ENCODE data around the gene AWAT1. TPM values are rescaled to one million over a fixed set of nuclear protein-coding genes. Genes with fewer than 3 reads are reported as not detected.

AWAT1 gene
- total RNA-seq, 1 experiment from 2014 or later = not detected

- no peak overlapping the region for H2BK120ac ChIP-seq (ENCODE audit: low read depth, low read length, poor library complexity, severe bottlenecking)
- no peak overlapping the region for H3K56ac ChIP-seq (ENCODE audit: insufficient read length, low read depth, low read length)
- no peaks in the 10 kb centered on the region for H3K23me2 ChIP-seq (ENCODE audit: insufficient read length, low read depth, low read length, poor library complexity, severe bottlenecking)
- Mint-ChIP-seq H3K27me3 (ENCODE audit: low read depth) (no peaks in the 10 kb centered on the region), H3K9me3 (peaks cover 72 to 80% of the 10 kb centered on the region in 2 experiments), H3K4me3 (no peak overlapping the region), H3K4me1 (peaks cover 10 to 13% of the 10 kb centered on the region in 2 experiments), H3K27ac (no peak overlapping the region), H3K36me3 (ENCODE audit: insufficient read depth in 1 of 3, low read depth in 3 of 3) (peaks cover 0 to 5% (median 4%) of the 10 kb centered on the region in 3 experiments; a peak in 3 of 7 replicates)
- no CpG with 5 or more reads among the region's 2 CpGs for WGBS (ENCODE audit: extremely low coverage, insufficient read length, low lambda C conversion rate)
- H3K27ac ChIP-seq (ENCODE audit: insufficient read length, low read depth, low read length) = no peak overlapping the region
- no peak overlapping the region for H3K9ac ChIP-seq (ENCODE audit: extremely low read depth, insufficient read length, low read length)
- no peak overlapping the region for H3K14ac ChIP-seq (ENCODE audit: insufficient read depth, low read length)
- H2BK12ac ChIP-seq (ENCODE audit: insufficient read length, low read depth, low read length) = no peak overlapping the region
- no peaks in the 10 kb centered on the region for H3K27me3 ChIP-seq (ENCODE audit: insufficient read depth, low read length)
- H2BK20ac ChIP-seq (ENCODE audit: low read depth, low read length, poor library complexity, severe bottlenecking) = no peak overlapping the region
- no peaks in the 10 kb centered on the region for H3K4me1 ChIP-seq (ENCODE audit: insufficient read depth, low read length)
- H2BK5ac ChIP-seq (ENCODE audit: insufficient read length, low read length) = no peak overlapping the region
- H3K79me1 ChIP-seq (ENCODE audit: insufficient read depth, low read depth, low read length, poor library complexity, severe bottlenecking) = no peaks in the 10 kb centered on the region
- H3K9me3 ChIP-seq (ENCODE audit: control insufficient read depth, low read depth, low read length) = peaks cover 44% of the 10 kb centered on the region
- H3K23ac ChIP-seq (ENCODE audit: insufficient read length, low read depth, low read length) = no peak overlapping the region
- no peak overlapping the region for H3K18ac ChIP-seq (ENCODE audit: insufficient read length, low read depth, low read length)
- TF ChIP-seq CTCF (conservative IDR thresholded peaks at IDR 0.05) = no peak
- no peak overlapping the region for H4K5ac ChIP-seq (ENCODE audit: insufficient read length, low read depth, low read length)
- DNase-seq = no peak
- no peaks in the 10 kb centered on the region for H4K20me1 ChIP-seq (ENCODE audit: control insufficient read depth, insufficient read depth, insufficient read length)
- H3K4me2 ChIP-seq (ENCODE audit: insufficient read depth, insufficient read length, low read length) = no peak overlapping the region
- no peak overlapping the region for H2BK15ac ChIP-seq (ENCODE audit: low read depth, low read length)
- H3K79me2 ChIP-seq (ENCODE audit: insufficient read depth, low read length) = no peaks in the 10 kb centered on the region
- H2AK5ac ChIP-seq (ENCODE audit: insufficient read length, low read length) = no peak overlapping the region
- no peak overlapping the region for H2AFZ ChIP-seq (ENCODE audit: low read length)
- H3T11ph ChIP-seq (ENCODE audit: low read length) = no peak overlapping the region
- no peak overlapping the region for H3K4ac ChIP-seq (ENCODE audit: low read depth, low read length)
- H4K8ac ChIP-seq (replicated peaks; ENCODE audit: insufficient read length, low read depth, low read length) = no peak overlapping the region
- no peak overlapping the region for H4K91ac ChIP-seq (ENCODE audit: insufficient read length, low read depth, low read length)
Measured at GRCh38 chrX:70255452-70255851, 21.0 kb downstream of the AWAT1 start.
